SK-N-SH (cell line): ENCODE measurements around the gene PEX26. TPM values are rescaled to one million over a fixed set of nuclear protein-coding genes. Genes with fewer than 3 reads are reported as not detected.

ENCODE experiments used
- CTCF ChIA-PET: fragments of 300-600, 350-600 bp; formaldehyde crosslinking; extraction: SDS; loops from one replicate; lab custom pipeline; 2021; lab: Yijun Ruan, JAX
- POLR2A ChIA-PET: fragments of 350-600 bp; sonication (Branson Sonifier 250); formaldehyde crosslinking; extraction: SDS; loops from one replicate; lab custom pipeline; 2020; ENCODE audit warnings: antibody characterized with exemption, inconsistent platforms; lab: Yijun Ruan, JAX
- DNase-seq: peaks from one replicate; pipeline ENCODE4 v3.0.0; 2012
- H2AFZ ChIP-seq: fragments of 200-600 bp; sonication (generic); 2 replicates; pipeline ENCODE4 v1.8.1; 2016; ENCODE audit warnings: antibody characterized with exemption, mild to moderate bottlenecking, low read depth
- H3F3A ChIP-seq: fragments of 200-600 bp; sonication (generic); replicated peaks from 2 replicates; pipeline ENCODE3; 2016; ENCODE audit warnings: antibody characterized with exemption, mild to moderate bottlenecking; ENCODE audit not compliant: insufficient read depth
- H3K27ac ChIP-seq, 2 experiments: fragments of 200-500 bp in 1 of 2; fragments of 200-600 bp in 1 of 2; sonication (Bioruptor generic) in 1 of 2; sonication (generic), shearing (Covaris generic) in 1 of 2; 2 replicates each; pipeline versions ENCODE4 v1.5.1 to v1.6.1; 2014 to 2016; ENCODE audit warnings: low read depth in 2 of 2, inconsistent platforms in 1 of 2, low read length in 1 of 2, mild to moderate bottlenecking in 1 of 2, mixed read lengths in 1 of 2
- H3K27me3 ChIP-seq: fragments of 200-600 bp; sonication (generic), shearing (Covaris generic); 2 replicates; pipeline ENCODE4 v1.6.1; 2016; ENCODE audit warnings: mixed run types; ENCODE audit not compliant: insufficient read depth
- H3K36me3 ChIP-seq, 2 experiments: fragments of 200-500 bp in 1 of 2; fragments of 200-600 bp in 1 of 2; sonication (Bioruptor generic) in 1 of 2; sonication (generic) in 1 of 2; replicated peaks in 1 of 2; 2 replicates each; pipeline versions ENCODE3 to v1.5.1; 2014 to 2016; ENCODE audit warnings: low read length in 1 of 2, mild to moderate bottlenecking in 1 of 2; ENCODE audit not compliant: insufficient read depth in 2 of 2, control insufficient read depth in 1 of 2
- H3K4me1 ChIP-seq, 2 experiments: fragments of 200-500 bp in 1 of 2; fragments of 200-600 bp in 1 of 2; sonication (Bioruptor generic) in 1 of 2; sonication (generic), shearing (Covaris generic) in 1 of 2; 2 replicates each; pipeline versions ENCODE4 v1.5.1 to v1.6.1; 2014 to 2016; ENCODE audit warnings: low read depth in 1 of 2, low read length in 1 of 2, mixed run types in 1 of 2; ENCODE audit not compliant: insufficient read depth in 2 of 2, control insufficient read depth in 1 of 2
- H3K4me2 ChIP-seq: fragments of 200-600 bp; sonication (generic), shearing (Covaris generic); 2 replicates; pipeline ENCODE4 v1.6.1; 2017; ENCODE audit warnings: mixed run types
- H3K4me3 ChIP-seq, 2 experiments: fragments of 200-500 bp in 1 of 2; fragments of 200-600 bp in 1 of 2; sonication (Bioruptor generic) in 1 of 2; sonication (generic), shearing (Covaris generic) in 1 of 2; 2 replicates each; pipeline versions ENCODE4 v1.5.1 to v1.8.1; 2014 to 2016; ENCODE audit warnings: low read depth in 2 of 2, inconsistent platforms in 1 of 2, low read length in 1 of 2, mild to moderate bottlenecking in 1 of 2, mixed read lengths in 1 of 2, moderate library complexity in 1 of 2
- H3K79me2 ChIP-seq: fragments of 200-600 bp; sonication (generic); 2 replicates; pipeline ENCODE4 v1.8.1; 2017; ENCODE audit warnings: mild to moderate bottlenecking; ENCODE audit not compliant: insufficient read depth
- H3K9ac ChIP-seq: fragments of 200-600 bp; sonication (generic); 2 replicates; pipeline ENCODE4 v1.6.1; 2017; ENCODE audit warnings: mixed run types
- H3K9me2 ChIP-seq: fragments of 200-600 bp; sonication (generic); 2 replicates; pipeline ENCODE4 v1.6.1; 2017; ENCODE audit warnings: mixed run types
- H3K9me3 ChIP-seq: fragments of 200-600 bp; sonication (generic); 2 replicates; pipeline ENCODE4 v1.6.1; 2017; ENCODE audit warnings: mixed run types, mild to moderate bottlenecking, moderate library complexity
- H4K20me1 ChIP-seq: fragments of 200-600 bp; sonication (generic); 2 replicates; pipeline ENCODE4 v1.6.1; 2017; ENCODE audit warnings: mild to moderate bottlenecking, mixed run types; ENCODE audit not compliant: insufficient read depth
- EZH2phosphoT487 ChIP-seq: fragments of 200-600 bp; sonication (generic); IDR thresholded peaks from 2 replicates; pipeline ENCODE4 v1.6.1; 2017; ENCODE audit warnings: low read depth, mixed run types, mild to moderate bottlenecking, antibody characterized with exemption, moderate library complexity, borderline replicate concordance
- FOXM1 ChIP-seq: IDR thresholded peaks from 2 replicates; pipeline ENCODE4 v1.4.0; 2012; ENCODE audit warnings: low read depth, mild to moderate bottlenecking
- GABPA ChIP-seq: IDR thresholded peaks from 2 replicates; pipeline ENCODE4 v1.4.0; 2012; ENCODE audit warnings: low read depth, mild to moderate bottlenecking
- GATA2 ChIP-seq: sonication (generic); formaldehyde crosslinking; IDR thresholded peaks from 2 replicates; pipeline ENCODE4 v1.5.0; 2020; ENCODE audit warnings: mild to moderate bottlenecking, missing genetic modification reagents
- MEF2A ChIP-seq: IDR thresholded peaks from 2 replicates; pipeline ENCODE4 v1.4.0; 2012; ENCODE audit warnings: low read depth, borderline replicate concordance
- NFIC ChIP-seq: IDR thresholded peaks from 2 replicates; pipeline ENCODE4 v1.4.0; 2012; ENCODE audit warnings: borderline replicate concordance
- RAD21 ChIP-seq: IDR thresholded peaks from 2 replicates; pipeline ENCODE4 v1.6.1; 2012; ENCODE audit warnings: mild to moderate bottlenecking, low read length
- RCOR1 ChIP-seq: fragments of 150-350 bp; IDR thresholded peaks from 2 replicates; pipeline ENCODE4 v1.6.1; 2017; ENCODE audit warnings: antibody characterized with exemption, low read length
- SIN3A ChIP-seq: IDR thresholded peaks from 2 replicates; pipeline ENCODE4 v1.6.1; 2012; ENCODE audit warnings: low read depth, mild to moderate bottlenecking, low read length, moderate library complexity, borderline replicate concordance
- SMC3 ChIP-seq: IDR thresholded peaks from 2 replicates; pipeline ENCODE4 v1.6.1; 2012; ENCODE audit warnings: low read depth, low read length, improper control_type of control experiment
- TCF12 ChIP-seq: IDR thresholded peaks from 2 replicates; pipeline ENCODE4 v1.4.0; 2012
- TEAD4 ChIP-seq: IDR thresholded peaks from 2 replicates; pipeline ENCODE4 v1.4.0; 2012; ENCODE audit warnings: mild to moderate bottlenecking, borderline replicate concordance; ENCODE audit not compliant: insufficient read depth
- YY1 ChIP-seq: IDR thresholded peaks from 2 replicates; pipeline ENCODE4 v1.4.0; 2012; ENCODE audit warnings: low read depth, mild to moderate bottlenecking
- WGBS: methylation state at CpG from one replicate; pipeline ENCODE4 v1.1.6; 2017; ENCODE audit warnings: low lambda C conversion rate; 5-methylcytosine and 5-hydroxymethylcytosine counted together
- polyA plus RNA-seq, 3 experiments: library from polyadenylated mRNA; depleted of rRNA; stranded (reverse); fragments of >200 nt; gene quantifications; 2 replicates each; pipeline ENCODE4 v1.2.3, GENCODE V29; 2012
- TF ChIP-seq, protein P1 (sequence below): IDR thresholded peaks from 2 replicates; pipeline ENCODE4 v1.4.0; 2012; ENCODE audit warnings: low read depth, borderline replicate concordance
- TF ChIP-seq, protein P2 (sequence below): fragments of 150-350 bp; IDR thresholded peaks from 2 replicates; pipeline ENCODE4 v1.6.1; 2016; ENCODE audit warnings: mild to moderate bottlenecking, low read depth, low read length

The PEX26 gene
- polyA plus RNA-seq, 1 of the 3 experiments (the other 2 are of a cell fraction) = 13.0 TPM

DNA sequence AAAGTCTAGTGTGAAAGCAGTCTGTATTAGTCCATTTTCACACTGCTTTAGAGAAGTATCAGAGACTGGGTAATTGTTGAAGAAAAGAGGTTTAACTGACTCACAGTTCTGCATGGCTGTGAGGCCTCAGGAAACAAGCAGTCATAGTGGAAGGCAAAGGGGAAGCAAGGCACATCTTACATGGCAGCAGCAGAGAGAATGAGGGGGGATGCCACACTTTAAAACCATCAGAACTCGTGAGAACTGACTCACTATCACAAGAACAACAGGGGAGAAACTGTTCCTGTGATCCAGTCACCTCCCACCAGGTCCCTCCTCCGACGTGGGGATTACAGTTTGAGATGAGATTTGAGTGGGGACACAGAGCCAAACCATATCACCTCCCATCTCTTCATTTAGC is 19.0 kb downstream of the PEX26 start (continued):
- TF ChIP-seq GATA2 (CRISPR knock-in tag) (no peak), YY1 (no peak), FOXM1 (no peak), RAD21 (no peak), MEF2A (no peak)
- TF ChIP-seq, protein P1, sequence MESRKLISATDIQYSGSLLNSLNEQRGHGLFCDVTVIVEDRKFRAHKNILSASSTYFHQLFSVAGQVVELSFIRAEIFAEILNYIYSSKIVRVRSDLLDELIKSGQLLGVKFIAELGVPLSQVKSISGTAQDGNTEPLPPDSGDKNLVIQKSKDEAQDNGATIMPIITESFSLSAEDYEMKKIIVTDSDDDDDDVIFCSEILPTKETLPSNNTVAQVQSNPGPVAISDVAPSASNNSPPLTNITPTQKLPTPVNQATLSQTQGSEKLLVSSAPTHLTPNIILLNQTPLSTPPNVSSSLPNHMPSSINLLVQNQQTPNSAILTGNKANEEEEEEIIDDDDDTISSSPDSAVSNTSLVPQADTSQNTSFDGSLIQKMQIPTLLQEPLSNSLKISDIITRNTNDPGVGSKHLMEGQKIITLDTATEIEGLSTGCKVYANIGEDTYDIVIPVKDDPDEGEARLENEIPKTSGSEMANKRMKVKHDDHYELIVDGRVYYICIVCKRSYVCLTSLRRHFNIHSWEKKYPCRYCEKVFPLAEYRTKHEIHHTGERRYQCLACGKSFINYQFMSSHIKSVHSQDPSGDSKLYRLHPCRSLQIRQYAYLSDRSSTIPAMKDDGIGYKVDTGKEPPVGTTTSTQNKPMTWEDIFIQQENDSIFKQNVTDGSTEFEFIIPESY = no peak

DNA sequence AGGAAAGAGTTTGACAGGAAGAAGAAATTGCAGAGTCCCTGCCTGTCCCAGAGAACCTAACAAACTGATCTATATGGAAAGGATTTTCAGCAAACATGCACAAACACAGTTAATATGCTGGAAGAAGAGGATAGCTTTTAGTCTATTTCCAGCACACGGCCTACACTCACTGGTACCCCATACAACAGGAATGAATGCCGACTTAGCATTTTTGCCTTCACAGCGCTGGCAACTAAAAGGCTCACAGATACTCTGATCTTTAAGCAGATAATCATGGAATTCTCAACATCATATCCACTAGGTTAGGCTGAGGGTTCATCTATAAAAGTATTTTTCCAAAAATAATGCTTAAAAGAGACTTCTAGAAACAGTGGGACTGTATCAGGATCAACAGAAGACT is 23.0 kb downstream of the PEX26 start:
- H3K79me2 ChIP-seq = no peaks in the 10 kb centered on the region
- POLR2A ChIA-PET = interaction anchor here (0.6 kb wide), 1 partner anchor 440 kb away, joined by 3 read pairs; no protein-coding TSS in a partner anchor
- CTCF ChIA-PET = interaction anchor here (0.6 to 3.0 kb wide), 2 partner anchors 25 to 255 kb away, joined by 3 to 8 read pairs; no protein-coding TSS in a partner anchor

DNA sequence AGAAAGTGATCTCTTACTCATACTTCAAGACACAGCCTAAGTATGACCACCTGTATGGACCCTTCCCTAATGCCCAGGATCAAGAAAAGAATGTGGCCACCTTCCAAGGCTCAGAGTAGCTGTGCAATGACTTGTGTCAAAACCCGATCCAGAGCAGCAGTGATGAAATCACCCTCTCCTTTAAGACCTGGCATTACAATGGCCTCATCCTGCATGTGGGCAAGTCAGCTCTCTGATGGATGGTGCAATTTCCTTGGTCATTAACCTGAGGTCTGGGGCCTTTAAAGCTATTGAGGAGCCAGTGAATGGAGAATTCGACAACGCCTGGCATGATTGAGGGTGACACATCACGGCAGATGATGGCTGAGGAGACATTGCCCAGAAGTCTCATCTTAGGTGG is 23.7 kb downstream of the PEX26 start:
- ChIA-PET POLR2A (no interaction called here), CTCF (interaction anchor here (3.0 kb wide), 1 partner anchor 25 kb away, joined by 8 read pairs; no protein-coding TSS in a partner anchor)
- H3K9me2 ChIP-seq = no peaks in the 10 kb centered on the region
- no peaks in the 10 kb centered on the region for H3K9me3 ChIP-seq
- no peaks in the 10 kb centered on the region for H4K20me1 ChIP-seq
- no peak overlapping the region for H2AFZ ChIP-seq
- H3F3A ChIP-seq = peaks cover 4% of the 10 kb centered on the region
- no peaks in the 10 kb centered on the region for H3K27me3 ChIP-seq
- H3K36me3 ChIP-seq = peaks cover 0 to 6% of the 10 kb centered on the region in 2 experiments
- H3K79me2 ChIP-seq = no peaks in the 10 kb centered on the region
- TF ChIP-seq, protein P1 = no peak
- no peak for TF ChIP-seq RCOR1
- no peak for TF ChIP-seq MEF2A
- no peak for TF ChIP-seq NFIC
- no peak for TF ChIP-seq SMC3
- no peak for TF ChIP-seq EZH2phosphoT487
- no peak for TF ChIP-seq SIN3A
- no peak for TF ChIP-seq TCF12
- TF ChIP-seq, protein P2, sequence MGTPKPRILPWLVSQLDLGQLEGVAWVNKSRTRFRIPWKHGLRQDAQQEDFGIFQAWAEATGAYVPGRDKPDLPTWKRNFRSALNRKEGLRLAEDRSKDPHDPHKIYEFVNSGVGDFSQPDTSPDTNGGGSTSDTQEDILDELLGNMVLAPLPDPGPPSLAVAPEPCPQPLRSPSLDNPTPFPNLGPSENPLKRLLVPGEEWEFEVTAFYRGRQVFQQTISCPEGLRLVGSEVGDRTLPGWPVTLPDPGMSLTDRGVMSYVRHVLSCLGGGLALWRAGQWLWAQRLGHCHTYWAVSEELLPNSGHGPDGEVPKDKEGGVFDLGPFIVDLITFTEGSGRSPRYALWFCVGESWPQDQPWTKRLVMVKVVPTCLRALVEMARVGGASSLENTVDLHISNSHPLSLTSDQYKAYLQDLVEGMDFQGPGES = no peak
- TF ChIP-seq GABPA = no peak
- 99% methylated on average over 4 of the region's 4 CpGs for WGBS
- no peak overlapping the region for H3K27ac ChIP-seq
- no peak for DNase-seq
- H3K4me1 ChIP-seq = no peaks in the 10 kb centered on the region
- H3K4me3 ChIP-seq = no peak overlapping the region
- H3K9ac ChIP-seq = no peak overlapping the region
- H3K4me2 ChIP-seq = no peak overlapping the region

More for the DNA sequence above, 23.0 kb downstream of the PEX26 start:
- H3K4me1 ChIP-seq = no peaks in the 10 kb centered on the region
- H3F3A ChIP-seq = peaks cover 4% of the 10 kb centered on the region
- H3K9me3 ChIP-seq = no peaks in the 10 kb centered on the region
- H2AFZ ChIP-seq = no peak overlapping the region
- peaks cover 0 to 6% of the 10 kb centered on the region in 2 experiments for H3K36me3 ChIP-seq
- H3K27me3 ChIP-seq = no peaks in the 10 kb centered on the region
- H3K27ac ChIP-seq = no peak overlapping the region
- no peaks in the 10 kb centered on the region for H3K9me2 ChIP-seq
- no peak overlapping the region for H3K4me2 ChIP-seq
- 90% methylated on average over 3 of the region's 3 CpGs for WGBS
- H4K20me1 ChIP-seq = no peaks in the 10 kb centered on the region
- H3K9ac ChIP-seq = no peak overlapping the region
- no peak for TF ChIP-seq TEAD4
- TF ChIP-seq, protein P1 = no peak
- TF ChIP-seq, all 33 proteins: peak for 0
- H3K4me3 ChIP-seq = no peak overlapping the region
- no peak for DNase-seq
